HG03558 (cell line): ENCODE measurements around the gene DHRS11.

Source experiments
- ATAC-seq: cut with Tn5 transposase; IDR thresholded peaks from one replicate; pipeline ENCODE4 v1.9.1; 2021; ENCODE audit warnings: moderate number of reproducible peaks; ENCODE audit not compliant: unreplicated experiment; ENCODE audit errors: extremely low read depth

The DHRS11 gene

GRCh38 chr17:36611345-36612072 lies 19.8 kb downstream of the DHRS11 start:
- ATAC-seq = no peak

GRCh38 chr17:36612323-36612722 lies 20.6 kb downstream of the DHRS11 start:
- ATAC-seq = no peak

GRCh38 chr17:36613155-36613554 lies 21.5 kb downstream of the DHRS11 start:
- no peak for ATAC-seq

DNA sequence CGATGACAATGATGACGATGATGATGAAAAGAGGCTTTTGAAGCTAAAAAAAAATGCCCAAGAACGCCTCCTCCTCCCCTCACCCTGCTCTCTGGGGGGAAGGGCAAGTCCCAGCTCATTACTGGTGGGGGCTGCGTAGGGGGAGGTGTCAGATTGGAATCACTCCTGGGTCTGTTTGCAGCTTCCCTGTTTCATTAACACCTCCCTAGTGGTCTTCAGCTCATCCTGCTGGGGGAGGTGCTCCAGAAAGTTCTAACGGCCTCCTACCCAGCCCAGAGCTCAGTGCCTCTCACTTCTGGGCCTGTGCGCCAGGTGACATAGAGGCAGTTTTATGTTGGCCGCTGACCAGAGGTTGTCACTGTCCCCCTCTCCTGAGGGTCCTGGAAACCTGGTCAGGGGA lies 22.4 kb downstream of the DHRS11 start:
- ATAC-seq = no peak

DNA sequence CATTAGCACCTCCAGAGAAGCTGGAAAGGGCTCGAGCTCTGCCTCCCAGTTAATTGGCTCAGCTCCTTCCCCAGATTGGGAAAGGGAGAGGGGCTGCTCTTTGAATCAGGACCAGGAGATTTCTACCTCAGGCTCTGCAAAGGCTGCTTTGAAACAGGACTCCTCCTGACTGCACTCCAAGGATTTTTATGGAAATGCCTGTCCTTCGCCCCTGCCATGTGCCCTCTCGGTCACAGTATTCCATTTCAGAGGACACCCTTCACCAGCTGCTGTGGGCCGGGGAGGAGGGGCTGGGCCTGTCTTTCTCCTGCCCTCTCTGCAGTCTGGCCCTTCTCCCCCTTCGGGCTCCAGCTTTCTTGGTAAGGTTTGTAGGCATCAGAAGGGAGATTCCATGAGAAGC lies 23.3 kb downstream of the DHRS11 start:
- ATAC-seq = no peak

GRCh38 chr17:36616061-36617029 lies 24.7 kb downstream of the DHRS11 start:
- no peak for ATAC-seq

- ATAC-seq = no peak
These were observed 26.1 kb downstream of the DHRS11 start for GRCh38 chr17:36617773-36618172.

GRCh38 chr17:36623281-36623680 lies 31.6 kb downstream of the DHRS11 start:
- no peak for ATAC-seq

GRCh38 chr17:36625188-36625587 lies 33.5 kb downstream of the DHRS11 start:
- ATAC-seq = no peak

DNA sequence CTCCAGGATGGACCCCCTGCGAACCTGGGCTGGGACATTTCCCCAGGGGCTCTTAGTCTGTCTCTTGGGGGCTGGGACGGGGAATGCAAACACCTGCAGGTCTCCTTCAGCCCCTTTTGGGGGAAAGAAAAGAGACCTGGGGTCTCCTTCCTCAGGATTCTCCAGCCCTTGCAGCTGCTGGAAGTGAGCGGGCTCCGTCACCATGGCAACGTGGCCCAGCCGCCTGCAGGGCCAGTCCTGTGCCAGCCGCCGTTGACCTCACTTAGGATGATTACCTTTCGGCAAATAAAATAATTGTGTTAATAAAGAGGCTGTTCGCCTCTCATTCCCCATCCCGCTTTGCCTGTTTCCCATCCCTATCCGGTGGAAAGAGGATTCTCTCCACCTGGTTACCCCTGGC lies 35.4 kb downstream of the DHRS11 start:
- ATAC-seq = no peak

DNA sequence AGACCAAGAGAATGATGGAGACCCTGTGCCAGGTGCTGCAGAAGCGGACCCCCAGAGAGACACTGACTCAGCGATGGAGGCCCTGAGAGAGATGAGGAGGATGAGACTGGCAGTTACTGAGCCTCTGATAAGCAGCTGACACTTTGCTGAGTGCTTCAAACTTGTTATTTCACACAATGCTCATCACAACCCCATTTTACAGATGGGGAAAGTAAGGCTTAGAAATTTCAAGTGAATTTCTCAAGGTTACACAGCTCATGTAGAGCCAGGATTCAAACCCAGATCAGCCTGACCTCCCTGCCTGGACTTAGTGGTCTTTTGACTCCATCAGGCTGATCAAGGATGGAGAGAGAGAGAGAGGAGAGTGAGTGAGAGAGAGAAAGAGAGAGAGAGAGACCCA lies 36.9 kb downstream of the DHRS11 start:
- no peak for ATAC-seq

GRCh38 chr17:36629252-36629847 lies 37.7 kb downstream of the DHRS11 start:
- ATAC-seq = no peak

DNA sequence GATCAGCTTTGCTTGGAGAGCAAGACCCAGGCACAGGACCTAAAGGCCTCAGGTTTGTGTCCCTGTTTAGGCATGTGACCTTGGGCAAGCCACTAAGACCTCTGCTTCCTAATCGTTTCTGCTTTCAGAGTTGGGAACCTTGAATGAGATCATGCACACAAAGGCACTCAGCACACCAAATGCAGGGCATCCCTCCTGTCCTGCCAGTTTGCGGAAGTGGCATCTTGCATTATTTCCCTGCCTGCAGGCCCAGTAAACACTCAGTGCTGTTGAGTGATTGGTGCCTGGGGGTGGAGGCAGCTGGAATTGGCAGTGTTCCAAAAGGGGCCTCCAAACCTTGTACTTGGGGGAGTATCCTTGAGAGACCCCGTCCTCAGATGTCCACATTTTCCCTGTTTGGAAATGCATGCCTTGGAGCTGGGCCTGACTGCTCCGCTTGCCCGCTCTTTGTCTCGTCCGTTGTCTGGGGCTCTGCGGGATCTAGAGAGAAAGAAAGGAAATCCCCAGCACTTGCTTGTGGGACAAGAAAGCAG lies 38.4 kb downstream of the DHRS11 start:
- ATAC-seq = no peak

GRCh38 chr17:36631022-36631421 lies 39.3 kb downstream of the DHRS11 start:
- no peak for ATAC-seq

GRCh38 chr17:36632916-36633771 lies 41.5 kb downstream of the DHRS11 start:
- no peak for ATAC-seq

GRCh38 chr17:36640346-36640745 lies 48.7 kb downstream of the DHRS11 start:
- no peak for ATAC-seq

- ATAC-seq = no peak
These were observed 49.2 kb downstream of the DHRS11 start for GRCh38 chr17:36640836-36641235.

- no peak for ATAC-seq
These were observed 49.7 kb downstream of the DHRS11 start for GRCh38 chr17:36641331-36641876.
